HepG2 (cell line): Measurements from ENCODE around the gene ATP11A. TPM values are rescaled to one million over a fixed set of nuclear protein-coding genes. Genes with fewer than 3 reads are reported as not detected.

Experiments
- AGO1 ChIP-seq: fragments of 200-400 bp; formaldehyde crosslinking; IDR thresholded peaks from 2 replicates; pipeline ENCODE4 v1.6.1; 2017; ENCODE audit warnings: mild to moderate bottlenecking, low read depth, low read length, moderate library complexity; ENCODE audit not compliant: poor library complexity, severe bottlenecking
- DR1 ChIP-seq: sonication (generic); formaldehyde crosslinking; IDR thresholded peaks from 2 replicates; pipeline ENCODE4 v1.8.0; 2021; ENCODE audit warnings: mild to moderate bottlenecking, missing genetic modification reagents, inconsistent platforms
- MTA3 ChIP-seq: sonication (generic); formaldehyde crosslinking; IDR thresholded peaks from 2 replicates; pipeline ENCODE4 v1.4.0; 2020; ENCODE audit warnings: missing genetic modification reagents
- RFX5 ChIP-seq: IDR thresholded peaks from 2 replicates; pipeline ENCODE4 v1.6.1; 2011; ENCODE audit warnings: low read depth, low read length, improper control_type of control experiment
- RXRA ChIP-seq: sonication (generic); formaldehyde crosslinking; IDR thresholded peaks from 2 replicates; pipeline ENCODE4 v1.5.1; 2020; ENCODE audit warnings: missing genetic modification reagents
- TEAD2 ChIP-seq: sonication (generic); formaldehyde crosslinking; IDR thresholded peaks from 2 replicates; pipeline ENCODE4 v1.9.0; 2021; ENCODE audit warnings: missing genetic modification reagents
- TEAD3 ChIP-seq: optimal IDR thresholded peaks from 2 replicates; pipeline ENCODE3; 2016; ENCODE audit warnings: borderline replicate concordance
- THAP11 ChIP-seq: IDR thresholded peaks from 2 replicates; pipeline ENCODE4 v1.6.1; 2016; ENCODE audit warnings: missing biosample characterization, missing genetic modification reagents
- ZNF329 ChIP-seq: sonication (generic); formaldehyde crosslinking; IDR thresholded peaks from 2 replicates; pipeline ENCODE4 v1.9.0; 2021; ENCODE audit warnings: low read depth, mild to moderate bottlenecking, missing genetic modification reagents
- ZNF777 ChIP-seq: sonication (generic); formaldehyde crosslinking; IDR thresholded peaks from 2 replicates; pipeline ENCODE4 v1.4.0; 2020; ENCODE audit warnings: missing genetic modification reagents
- ZSCAN21 ChIP-seq: sonication (generic); formaldehyde crosslinking; IDR thresholded peaks from 2 replicates; pipeline ENCODE4 v1.8.0; 2022; ENCODE audit warnings: mild to moderate bottlenecking, missing genetic modification reagents, moderate library complexity, borderline replicate concordance
- polyA plus RNA-seq, 8 experiments: library from polyadenylated mRNA; depleted of rRNA in 3 of 8; stranded (reverse) in 7 of 8; unstranded in 1 of 8; fragments of >200 nt; fragmentation: Illumina TruSeq in 4 of 8; extraction: Trizol in 4 of 8; gene quantifications; 2 replicates each; pipeline versions ENCODE4 v1.2.1 to v1.2.3, GENCODE V29; 2011 to 2016; ENCODE audit warnings: low read depth in 4 of 8, missing spikeins in 1 of 8, mixed read lengths in 1 of 8; ENCODE audit not compliant: insufficient read depth in 1 of 8
- total RNA-seq, 5 experiments: library from RNA; depleted of rRNA; stranded (reverse); fragments of >200 nt; fragmentation: Illumina TruSeq; extraction: Trizol; gene quantifications; 2 replicates each; pipeline ENCODE4 v1.2.3, GENCODE V29; 2016; ENCODE audit warnings: low read depth in 1 of 5
- TF ChIP-seq, protein P1 (sequence below): sonication (generic); formaldehyde crosslinking; IDR thresholded peaks from 2 replicates; pipeline ENCODE4 v1.9.0; 2022; ENCODE audit warnings: missing genetic modification reagents, mild to moderate bottlenecking, borderline replicate concordance
- TF ChIP-seq, protein P2 (sequence below): IDR thresholded peaks from 2 replicates; pipeline ENCODE4 v1.6.1; 2016
- TF ChIP-seq, protein P3 (sequence below): sonication (generic); formaldehyde crosslinking; IDR thresholded peaks from 2 replicates; pipeline ENCODE4 v1.4.0; 2020; ENCODE audit warnings: missing genetic modification reagents
- TF ChIP-seq, protein P4 (sequence below): sonication (generic); formaldehyde crosslinking; conservative IDR thresholded peaks from 2 replicates; pipeline ENCODE4 v1.4.0; 2020; ENCODE audit warnings: missing genetic modification reagents
- TF ChIP-seq, protein P5 (sequence below): sonication (generic); formaldehyde crosslinking; IDR thresholded peaks from 2 replicates; pipeline ENCODE4 v1.4.0; 2020; ENCODE audit warnings: mild to moderate bottlenecking, missing genetic modification reagents

The ATP11A gene
- total and polyA plus RNA-seq, 2 of the 13 experiments (the other 11 are each of a cell fraction or from before 2014, with no cell fraction given) = 18.4 to 20.1 TPM

DNA sequence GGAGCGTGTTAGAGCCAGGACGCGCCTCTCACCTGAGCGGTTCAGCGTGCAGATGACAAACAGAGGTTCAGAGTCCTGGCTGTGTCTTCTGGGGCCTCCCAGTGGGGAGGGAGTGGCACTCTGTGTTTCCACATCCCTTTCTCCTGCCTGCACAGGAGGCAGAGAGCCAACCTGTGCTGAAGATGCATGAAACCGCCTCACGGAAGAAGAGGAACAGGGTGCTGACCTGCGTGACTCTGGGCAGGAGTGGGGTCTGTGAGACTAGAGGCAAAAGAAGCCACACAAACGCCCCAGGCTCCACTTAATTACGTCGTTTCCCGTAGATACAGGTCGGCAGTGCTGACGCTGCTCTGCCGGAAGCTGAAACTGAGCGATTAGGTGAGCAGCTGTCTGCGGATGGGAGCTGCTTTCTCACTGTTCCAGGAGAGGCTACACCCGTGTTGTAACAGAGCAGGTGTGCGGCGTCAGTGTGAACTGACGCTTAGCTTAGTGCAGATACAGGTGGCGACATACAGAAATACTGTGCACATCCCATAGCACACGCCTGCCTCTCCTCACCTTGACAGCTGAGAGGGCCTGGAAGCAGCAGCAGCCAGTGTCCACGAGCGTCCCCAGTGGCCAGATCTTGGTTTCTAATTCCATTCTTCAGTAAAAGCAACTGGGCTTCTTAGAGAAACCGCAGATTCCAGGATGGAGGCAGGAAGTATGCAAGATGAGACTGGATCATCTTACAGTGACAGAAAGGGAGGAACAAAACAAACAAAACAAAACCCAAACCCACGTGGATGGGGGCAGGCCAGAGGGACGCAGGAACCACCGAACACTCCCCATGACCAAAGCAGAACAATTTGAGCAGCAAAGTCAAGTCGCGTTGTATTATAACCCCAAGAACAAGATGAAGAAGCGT lies 241.4 kb downstream of the ATP11A start (continued):
- TF ChIP-seq, protein P1, sequence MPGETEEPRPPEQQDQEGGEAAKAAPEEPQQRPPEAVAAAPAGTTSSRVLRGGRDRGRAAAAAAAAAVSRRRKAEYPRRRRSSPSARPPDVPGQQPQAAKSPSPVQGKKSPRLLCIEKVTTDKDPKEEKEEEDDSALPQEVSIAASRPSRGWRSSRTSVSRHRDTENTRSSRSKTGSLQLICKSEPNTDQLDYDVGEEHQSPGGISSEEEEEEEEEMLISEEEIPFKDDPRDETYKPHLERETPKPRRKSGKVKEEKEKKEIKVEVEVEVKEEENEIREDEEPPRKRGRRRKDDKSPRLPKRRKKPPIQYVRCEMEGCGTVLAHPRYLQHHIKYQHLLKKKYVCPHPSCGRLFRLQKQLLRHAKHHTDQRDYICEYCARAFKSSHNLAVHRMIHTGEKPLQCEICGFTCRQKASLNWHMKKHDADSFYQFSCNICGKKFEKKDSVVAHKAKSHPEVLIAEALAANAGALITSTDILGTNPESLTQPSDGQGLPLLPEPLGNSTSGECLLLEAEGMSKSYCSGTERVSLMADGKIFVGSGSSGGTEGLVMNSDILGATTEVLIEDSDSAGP (CRISPR knock-in tag) = peak; percentile 43; the same call in 1 of the 2 replicates
- TF ChIP-seq, protein P2, sequence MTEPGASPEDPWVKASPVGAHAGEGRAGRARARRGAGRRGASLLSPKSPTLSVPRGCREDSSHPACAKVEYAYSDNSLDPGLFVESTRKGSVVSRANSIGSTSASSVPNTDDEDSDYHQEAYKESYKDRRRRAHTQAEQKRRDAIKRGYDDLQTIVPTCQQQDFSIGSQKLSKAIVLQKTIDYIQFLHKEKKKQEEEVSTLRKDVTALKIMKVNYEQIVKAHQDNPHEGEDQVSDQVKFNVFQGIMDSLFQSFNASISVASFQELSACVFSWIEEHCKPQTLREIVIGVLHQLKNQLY (CRISPR knock-in tag) = no peak
- peak; percentile 49; the same call in 1 of the 2 replicates for TF ChIP-seq ZSCAN21 (CRISPR knock-in tag)
- TF ChIP-seq AGO1 = no peak
- no peak for TF ChIP-seq ZNF777 (CRISPR knock-in tag)
- TF ChIP-seq RFX5 = no peak
- TF ChIP-seq THAP11 (CRISPR knock-in tag) = peak; percentile 13; the same call in 1 of the 2 replicates
- no peak for TF ChIP-seq DR1 (CRISPR knock-in tag)
- 0 out of 2 replicates have a peak, but pooled peaks have one; percentile 36 for TF ChIP-seq ZNF329 (CRISPR knock-in tag)
- TF ChIP-seq, protein P3, sequence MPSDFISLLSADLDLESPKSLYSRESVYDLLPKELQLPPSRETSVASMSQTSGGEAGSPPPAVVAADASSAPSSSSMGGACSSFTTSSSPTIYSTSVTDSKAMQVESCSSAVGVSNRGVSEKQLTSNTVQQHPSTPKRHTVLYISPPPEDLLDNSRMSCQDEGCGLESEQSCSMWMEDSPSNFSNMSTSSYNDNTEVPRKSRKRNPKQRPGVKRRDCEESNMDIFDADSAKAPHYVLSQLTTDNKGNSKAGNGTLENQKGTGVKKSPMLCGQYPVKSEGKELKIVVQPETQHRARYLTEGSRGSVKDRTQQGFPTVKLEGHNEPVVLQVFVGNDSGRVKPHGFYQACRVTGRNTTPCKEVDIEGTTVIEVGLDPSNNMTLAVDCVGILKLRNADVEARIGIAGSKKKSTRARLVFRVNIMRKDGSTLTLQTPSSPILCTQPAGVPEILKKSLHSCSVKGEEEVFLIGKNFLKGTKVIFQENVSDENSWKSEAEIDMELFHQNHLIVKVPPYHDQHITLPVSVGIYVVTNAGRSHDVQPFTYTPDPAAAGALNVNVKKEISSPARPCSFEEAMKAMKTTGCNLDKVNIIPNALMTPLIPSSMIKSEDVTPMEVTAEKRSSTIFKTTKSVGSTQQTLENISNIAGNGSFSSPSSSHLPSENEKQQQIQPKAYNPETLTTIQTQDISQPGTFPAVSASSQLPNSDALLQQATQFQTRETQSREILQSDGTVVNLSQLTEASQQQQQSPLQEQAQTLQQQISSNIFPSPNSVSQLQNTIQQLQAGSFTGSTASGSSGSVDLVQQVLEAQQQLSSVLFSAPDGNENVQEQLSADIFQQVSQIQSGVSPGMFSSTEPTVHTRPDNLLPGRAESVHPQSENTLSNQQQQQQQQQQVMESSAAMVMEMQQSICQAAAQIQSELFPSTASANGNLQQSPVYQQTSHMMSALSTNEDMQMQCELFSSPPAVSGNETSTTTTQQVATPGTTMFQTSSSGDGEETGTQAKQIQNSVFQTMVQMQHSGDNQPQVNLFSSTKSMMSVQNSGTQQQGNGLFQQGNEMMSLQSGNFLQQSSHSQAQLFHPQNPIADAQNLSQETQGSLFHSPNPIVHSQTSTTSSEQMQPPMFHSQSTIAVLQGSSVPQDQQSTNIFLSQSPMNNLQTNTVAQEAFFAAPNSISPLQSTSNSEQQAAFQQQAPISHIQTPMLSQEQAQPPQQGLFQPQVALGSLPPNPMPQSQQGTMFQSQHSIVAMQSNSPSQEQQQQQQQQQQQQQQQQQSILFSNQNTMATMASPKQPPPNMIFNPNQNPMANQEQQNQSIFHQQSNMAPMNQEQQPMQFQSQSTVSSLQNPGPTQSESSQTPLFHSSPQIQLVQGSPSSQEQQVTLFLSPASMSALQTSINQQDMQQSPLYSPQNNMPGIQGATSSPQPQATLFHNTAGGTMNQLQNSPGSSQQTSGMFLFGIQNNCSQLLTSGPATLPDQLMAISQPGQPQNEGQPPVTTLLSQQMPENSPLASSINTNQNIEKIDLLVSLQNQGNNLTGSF = no peak
- no peak for TF ChIP-seq MTA3 (CRISPR knock-in tag)
- TF ChIP-seq TEAD2 (CRISPR knock-in tag) = no peak
- TF ChIP-seq, protein P4, sequence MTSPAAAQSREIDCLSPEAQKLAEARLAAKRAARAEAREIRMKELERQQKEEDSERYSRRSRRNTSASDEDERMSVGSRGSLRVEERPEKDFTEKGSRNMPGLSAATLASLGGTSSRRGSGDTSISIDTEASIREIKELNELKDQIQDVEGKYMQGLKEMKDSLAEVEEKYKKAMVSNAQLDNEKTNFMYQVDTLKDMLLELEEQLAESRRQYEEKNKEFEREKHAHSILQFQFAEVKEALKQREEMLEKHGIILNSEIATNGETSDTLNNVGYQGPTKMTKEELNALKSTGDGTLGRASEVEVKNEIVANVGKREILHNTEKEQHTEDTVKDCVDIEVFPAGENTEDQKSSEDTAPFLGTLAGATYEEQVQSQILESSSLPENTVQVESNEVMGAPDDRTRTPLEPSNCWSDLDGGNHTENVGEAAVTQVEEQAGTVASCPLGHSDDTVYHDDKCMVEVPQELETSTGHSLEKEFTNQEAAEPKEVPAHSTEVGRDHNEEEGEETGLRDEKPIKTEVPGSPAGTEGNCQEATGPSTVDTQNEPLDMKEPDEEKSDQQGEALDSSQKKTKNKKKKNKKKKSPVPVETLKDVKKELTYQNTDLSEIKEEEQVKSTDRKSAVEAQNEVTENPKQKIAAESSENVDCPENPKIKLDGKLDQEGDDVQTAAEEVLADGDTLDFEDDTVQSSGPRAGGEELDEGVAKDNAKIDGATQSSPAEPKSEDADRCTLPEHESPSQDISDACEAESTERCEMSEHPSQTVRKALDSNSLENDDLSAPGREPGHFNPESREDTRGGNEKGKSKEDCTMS (CRISPR knock-in tag) = no peak
- TF ChIP-seq TEAD3 (CRISPR knock-in tag) = peak; percentile 4
- TF ChIP-seq, protein P5, sequence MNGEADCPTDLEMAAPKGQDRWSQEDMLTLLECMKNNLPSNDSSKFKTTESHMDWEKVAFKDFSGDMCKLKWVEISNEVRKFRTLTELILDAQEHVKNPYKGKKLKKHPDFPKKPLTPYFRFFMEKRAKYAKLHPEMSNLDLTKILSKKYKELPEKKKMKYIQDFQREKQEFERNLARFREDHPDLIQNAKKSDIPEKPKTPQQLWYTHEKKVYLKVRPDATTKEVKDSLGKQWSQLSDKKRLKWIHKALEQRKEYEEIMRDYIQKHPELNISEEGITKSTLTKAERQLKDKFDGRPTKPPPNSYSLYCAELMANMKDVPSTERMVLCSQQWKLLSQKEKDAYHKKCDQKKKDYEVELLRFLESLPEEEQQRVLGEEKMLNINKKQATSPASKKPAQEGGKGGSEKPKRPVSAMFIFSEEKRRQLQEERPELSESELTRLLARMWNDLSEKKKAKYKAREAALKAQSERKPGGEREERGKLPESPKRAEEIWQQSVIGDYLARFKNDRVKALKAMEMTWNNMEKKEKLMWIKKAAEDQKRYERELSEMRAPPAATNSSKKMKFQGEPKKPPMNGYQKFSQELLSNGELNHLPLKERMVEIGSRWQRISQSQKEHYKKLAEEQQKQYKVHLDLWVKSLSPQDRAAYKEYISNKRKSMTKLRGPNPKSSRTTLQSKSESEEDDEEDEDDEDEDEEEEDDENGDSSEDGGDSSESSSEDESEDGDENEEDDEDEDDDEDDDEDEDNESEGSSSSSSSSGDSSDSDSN = peak; percentile 39; the same call in 1 of the 2 replicates
- TF ChIP-seq RXRA = no peak
